Endometrial microvascular endothelial cells (primary cell): Measurements from ENCODE around the gene CASP8AP2. TPM values are rescaled to one million over a fixed set of nuclear protein-coding genes. Genes with fewer than 3 reads are reported as not detected.

Experiments
- total RNA-seq: library from RNA; depleted of rRNA; stranded (reverse); fragments of >200 nt; gene quantifications from one replicate; pipeline ENCODE4 v1.2.3, GENCODE V29; 2015; ENCODE audit errors: inconsistent ontology term

Gene CASP8AP2
- total RNA-seq, 1 donor from 2014 or later: 7.3 TPM

Other genes starting within 250 kb of the CASP8AP2 start
- 41.3 TPM for gene LYRM2, start 191.1 kb upstream of the CASP8AP2 start, total RNA-seq
- gene MDN1, start 10.1 kb upstream of the CASP8AP2 start, total RNA-seq: 11.1 TPM
- not detected for gene GJA10, start 64.6 kb downstream of the CASP8AP2 start, total RNA-seq